NCI-H82 treated with DMSO at 0.1 percent for 48 hours (cell line): ENCODE results near the gene MISP3.

ENCODE experiments used
- DNase-seq: peaks from one replicate; lab custom pipeline; 2025; ENCODE audit not compliant: unreplicated experiment; lab: John Stamatoyannopoulos, UW

Gene MISP3

DNA sequence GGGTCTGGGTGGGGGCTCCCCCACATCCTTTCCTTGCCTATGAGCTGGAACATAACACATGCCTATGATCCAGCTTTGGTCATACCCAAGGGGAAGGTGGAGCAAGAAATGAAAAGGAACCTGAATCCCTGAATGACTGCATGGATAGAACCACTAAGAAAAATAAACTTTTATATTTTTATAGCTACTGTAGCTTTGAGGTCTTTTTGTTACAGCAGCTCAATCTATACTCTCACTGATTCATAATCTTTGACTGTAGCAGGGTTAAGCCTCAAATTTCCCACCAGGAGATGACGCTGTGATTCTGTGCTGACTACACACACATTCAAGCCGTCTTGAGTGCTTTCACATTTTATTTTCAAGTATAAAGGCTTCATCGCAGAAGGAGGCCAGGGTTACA, 19.6 kb upstream of the MISP3 start:
- DNase-seq = no peak

DNA sequence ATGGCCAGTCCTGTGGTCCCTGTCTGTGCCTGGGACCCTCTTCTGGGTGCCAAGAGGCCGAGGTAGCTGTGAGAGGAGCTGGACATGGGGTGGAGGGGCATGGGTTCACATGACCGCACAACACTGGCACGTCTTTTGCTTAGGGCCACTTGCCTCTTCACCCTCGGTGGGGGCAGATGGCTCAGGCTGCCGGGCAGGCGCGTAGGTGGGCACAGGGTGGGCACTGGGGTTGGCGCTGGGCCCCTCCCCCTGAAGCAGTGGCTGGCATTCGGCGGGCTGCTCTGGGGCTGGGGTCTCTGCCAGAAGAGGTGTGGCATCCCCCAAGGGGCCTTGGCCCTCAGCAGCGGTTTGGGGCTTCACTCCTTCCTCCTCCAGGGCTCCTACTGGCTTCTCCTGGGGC, 19.1 kb upstream of the MISP3 start:
- no peak for DNase-seq

DNA sequence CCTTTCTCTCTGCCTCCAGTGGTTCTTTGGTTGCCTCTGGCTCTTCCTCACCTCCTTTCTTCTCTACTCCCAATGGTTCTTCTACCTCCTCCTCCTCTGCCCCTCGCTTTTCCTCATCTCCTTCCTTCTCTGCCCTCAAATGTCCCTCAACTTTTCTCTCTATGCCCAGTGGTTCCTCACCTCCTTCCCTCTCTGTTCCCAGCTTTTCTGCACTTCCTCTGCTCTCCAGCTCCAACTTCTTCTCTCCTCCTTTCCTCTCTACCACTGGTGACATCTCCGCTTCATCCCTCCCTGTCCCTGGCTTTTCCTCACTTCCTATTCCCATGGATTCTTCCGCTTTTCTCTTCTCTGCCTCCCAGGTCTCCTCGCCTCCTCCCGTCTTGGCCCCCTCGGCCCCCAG, 18.5 kb upstream of the MISP3 start:
- DNase-seq = no peak

DNA sequence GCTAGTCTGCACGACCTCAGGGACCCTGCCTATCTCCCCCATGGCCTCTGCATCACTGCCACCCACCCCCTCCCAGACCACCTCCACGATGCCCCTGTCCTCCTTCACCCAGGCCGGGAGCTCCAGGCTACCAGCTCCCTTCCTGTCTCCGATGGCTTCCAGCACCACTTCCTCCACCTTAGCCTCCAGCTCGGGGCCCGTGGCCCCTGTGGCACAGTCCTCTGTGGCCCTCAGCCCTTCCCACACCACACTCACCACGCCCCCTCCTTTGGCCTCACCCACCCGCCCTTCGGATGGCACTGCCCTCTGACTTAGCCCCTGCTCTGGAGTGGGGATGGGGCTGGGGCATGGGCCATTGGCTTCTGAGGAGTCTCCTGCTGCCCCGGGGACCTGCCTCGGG, 17.9 kb upstream of the MISP3 start:
- no peak for DNase-seq

DNA sequence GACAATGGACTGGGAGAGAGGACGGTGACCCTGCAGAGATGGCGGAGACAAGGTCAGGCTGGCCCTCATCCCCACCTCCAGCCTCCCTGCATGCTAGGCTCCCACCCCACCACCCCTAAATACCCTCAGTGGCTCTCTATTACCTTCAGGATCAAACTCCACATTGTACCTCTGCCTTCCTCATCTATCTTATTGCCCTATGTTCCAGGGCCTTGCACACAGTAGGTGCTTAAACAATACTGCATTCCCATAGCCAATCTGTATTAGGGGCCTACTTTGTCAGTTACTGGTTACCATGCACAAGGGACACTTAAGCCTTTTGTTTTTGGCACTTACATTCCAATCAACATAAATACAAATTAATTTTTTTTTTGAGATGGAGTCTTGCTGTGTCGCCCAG, 17.2 kb upstream of the MISP3 start:
- no peak for DNase-seq

DNA sequence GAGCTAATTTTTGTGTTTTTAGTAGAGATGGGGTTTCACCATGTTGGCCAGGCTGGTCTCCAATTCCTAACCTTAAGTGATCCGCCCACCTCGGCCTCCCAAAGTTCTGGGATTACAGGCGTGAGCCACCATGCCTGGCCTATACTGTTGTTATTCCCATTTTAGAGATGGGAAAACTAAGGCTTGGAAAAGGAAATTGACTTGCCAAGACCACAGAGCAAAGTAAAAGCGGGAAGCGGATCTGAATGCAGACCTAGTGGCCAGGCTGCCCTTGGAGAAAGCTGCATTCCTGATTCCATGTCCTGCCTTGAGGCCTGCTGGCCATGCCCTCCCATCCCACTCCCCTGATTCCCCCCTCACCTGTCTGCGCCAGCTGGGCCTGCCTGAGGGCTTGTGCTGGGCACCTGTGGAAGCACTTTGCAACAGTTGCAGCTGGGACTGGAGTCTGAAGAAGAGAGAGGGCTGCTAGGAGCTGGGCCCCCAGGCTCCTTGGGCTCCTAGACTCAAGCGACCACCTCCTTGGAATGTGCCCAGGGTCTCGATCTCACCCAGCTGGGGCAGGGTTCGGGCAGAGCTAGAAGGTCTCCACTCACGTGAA, 16.4 kb upstream of the MISP3 start:
- no peak for DNase-seq

DNA sequence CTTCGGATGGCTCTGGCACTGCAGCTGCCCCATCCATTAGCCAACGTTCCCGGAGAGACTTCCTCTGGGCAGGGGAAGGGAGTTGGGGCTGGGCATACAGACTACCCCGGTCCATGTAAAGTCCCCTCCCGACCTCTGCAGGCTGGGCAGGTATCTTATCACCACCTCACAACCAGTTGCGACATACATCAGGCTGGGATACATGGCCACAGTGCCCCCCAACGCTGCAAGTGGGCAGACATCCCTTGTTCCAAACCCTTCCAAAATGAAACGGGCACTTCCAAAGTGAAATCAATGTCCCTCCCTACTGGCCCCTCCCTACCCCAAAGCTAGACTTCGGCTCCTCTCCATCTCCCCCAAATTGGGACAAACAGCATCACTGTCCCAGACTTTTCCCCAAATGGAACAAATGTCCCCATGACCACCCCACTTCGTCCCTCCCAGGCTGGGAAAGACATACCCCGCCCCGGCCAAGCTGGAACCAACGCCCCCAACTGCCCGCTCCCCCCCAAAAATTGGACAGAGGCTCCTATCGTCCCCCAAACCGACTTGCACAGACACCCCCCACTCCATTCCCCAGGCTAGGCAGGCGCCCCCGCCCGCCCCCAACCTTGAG, 15.7 kb upstream of the MISP3 start:
- no peak for DNase-seq

DNA sequence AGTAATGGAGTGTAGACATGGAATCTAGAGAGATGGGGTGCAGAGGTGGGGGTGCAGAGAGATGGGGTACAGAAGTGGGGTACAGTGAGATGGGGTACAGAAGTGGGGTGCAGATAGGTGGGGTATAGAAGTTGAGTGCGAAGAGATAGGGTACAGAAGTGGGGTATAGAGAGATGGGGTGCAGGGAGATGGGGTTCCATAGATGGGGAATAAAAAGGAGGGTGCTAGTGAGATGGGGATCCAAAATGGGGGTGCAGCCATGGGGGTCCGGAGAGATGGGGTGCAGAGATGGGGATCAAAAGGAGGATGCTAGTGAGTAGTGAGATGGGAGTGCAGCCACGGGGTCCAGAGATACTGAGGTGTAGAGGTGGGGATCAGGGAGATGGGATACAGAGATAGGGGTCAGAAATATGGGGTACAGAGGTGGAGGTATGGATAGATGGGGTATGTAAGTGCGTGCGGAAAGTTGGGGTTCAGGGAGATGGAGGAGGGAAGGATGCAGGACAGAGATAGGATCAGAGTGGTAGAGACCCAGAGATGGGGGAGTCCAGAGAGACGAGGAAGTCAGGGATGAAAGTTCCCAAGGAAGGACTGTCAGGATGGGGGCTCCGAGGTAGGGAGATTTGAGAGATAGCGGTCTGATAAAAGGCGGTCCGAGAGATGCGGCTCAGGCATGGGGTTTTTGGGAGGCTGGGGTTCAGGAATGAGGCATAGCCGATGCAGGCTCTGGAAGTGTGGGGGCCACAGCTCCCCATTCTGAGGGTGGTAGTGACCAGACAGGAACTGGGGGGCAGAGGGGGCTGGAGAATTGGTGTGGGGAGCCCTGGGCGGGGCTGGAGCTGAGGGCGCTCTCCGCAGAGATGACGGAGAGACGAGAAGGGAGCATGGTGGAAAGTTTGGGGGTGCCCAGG, 14.1 kb upstream of the MISP3 start:
- DNase-seq = no peak

DNA sequence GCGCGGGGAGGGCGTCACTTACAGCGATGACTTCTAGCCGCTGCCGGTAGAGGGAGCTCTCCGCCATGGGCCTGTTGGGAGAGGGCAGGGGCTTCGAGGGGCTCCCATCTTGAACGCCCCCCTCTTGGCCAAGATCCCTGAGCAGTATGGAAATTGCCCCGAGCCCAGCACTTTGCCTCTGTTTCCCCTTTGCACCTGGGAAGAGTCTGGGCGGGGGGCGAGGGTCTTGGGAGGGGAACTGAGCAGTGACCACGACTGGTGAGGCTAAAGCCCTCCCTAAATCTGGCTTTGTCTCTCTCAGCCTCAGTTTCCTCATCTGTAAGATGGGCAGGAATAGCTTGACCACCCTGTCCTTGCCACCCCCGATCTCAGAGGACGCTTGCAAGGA, 13.5 kb upstream of the MISP3 start:
- DNase-seq = no peak

DNA sequence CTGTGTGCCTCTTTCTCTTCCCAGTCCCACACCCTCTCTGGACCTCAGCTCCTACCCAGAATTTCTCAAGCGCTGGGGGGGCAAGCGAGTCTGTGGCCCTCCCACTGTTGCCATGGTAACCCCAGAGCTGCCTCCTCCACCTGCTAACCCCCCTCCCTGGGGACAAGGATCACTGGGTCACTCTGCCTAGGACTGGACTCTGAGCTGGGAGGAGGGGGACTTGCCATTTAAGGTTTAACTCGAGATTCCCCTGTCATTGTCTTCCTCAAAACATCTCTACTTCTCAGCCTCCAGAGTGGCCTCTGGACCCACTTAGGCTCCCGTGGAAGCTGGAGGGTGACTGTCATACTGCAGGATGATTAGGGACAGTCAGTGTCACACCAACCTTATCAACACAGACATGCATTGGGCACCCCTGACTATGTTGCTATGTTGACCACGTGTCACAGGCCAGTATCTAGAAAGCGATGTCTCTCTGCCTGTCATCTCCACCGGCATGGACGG, 12.9 kb upstream of the MISP3 start:
- DNase-seq = no peak

DNA sequence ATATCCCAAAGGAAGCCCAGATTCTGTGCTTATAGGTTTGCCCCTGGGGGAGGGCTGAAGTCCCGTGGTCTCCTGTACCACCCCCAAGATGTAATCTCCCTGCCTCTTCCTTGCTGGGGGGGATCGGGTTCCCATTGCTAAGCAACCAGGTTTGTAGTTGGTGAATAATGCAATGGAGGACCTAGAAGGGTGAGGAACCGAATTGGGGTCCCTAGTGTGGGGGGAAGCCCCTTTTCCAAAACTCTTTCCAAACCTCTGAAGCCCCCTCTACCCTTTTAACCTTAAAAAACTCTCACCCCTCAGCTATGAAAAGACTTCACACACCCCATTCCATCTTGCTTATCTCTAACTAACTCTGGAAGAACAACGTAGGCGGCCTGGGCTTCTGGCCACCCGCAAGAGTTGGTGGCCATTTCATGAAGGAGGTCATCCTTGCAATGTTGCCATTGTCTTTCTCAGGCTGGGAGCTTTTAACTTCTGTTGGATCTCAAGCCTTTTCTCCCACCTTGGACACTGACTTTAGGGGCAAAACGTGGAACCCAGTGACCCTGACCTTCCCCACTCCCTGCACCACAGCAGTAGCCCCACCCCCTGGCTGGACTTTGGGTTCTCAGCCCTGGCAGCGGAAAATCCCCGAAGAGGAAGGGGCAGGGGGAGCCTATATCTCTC, 11.4 kb upstream of the MISP3 start:
- DNase-seq = no peak

DNA sequence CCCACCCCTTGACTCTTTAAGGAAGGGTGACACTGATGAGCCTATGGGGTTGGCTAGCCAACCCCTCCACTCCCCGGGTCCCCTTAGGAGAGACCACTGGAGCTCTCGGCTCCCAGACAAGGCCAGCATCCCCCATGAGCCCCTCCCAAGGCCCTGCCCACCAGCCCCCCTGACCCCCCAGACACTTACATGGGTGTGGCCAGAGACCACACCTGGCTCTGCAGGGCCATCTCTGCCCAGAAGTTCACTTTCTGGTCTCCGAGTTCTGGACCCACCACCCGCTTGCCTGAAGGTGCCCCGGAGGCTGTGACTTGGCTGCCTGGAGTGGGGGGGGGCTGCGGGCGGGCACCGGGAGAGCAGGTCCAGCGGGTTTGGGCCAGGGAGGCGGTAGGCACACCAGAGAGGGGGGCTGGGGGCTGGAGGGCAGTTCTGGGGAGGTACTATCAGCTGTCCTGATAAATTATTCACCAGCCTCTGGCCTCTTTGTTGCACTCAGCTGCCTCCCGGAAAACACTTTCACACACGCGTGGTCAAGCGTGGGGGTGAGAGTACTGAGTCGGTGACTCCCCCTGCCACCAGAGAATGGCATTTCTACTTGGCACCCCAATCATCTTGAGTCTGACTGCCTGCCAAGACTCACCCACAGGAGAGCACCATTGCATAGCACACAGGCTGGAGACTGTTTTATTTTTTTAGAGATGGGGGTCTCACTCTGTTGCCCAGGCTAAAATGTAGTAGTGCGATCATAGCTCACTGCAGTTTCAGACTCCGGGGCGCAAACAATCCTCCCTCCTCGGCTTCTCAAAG, 10.6 kb upstream of the MISP3 start, which contains the start of gene PALM3:
Gene PALM3, minus strand, starts transcription at position 326 of the 807 bp plus-strand sequence. Its CDS starts 96 bp downstream, at position 230.
- DNase-seq = no peak

DNA sequence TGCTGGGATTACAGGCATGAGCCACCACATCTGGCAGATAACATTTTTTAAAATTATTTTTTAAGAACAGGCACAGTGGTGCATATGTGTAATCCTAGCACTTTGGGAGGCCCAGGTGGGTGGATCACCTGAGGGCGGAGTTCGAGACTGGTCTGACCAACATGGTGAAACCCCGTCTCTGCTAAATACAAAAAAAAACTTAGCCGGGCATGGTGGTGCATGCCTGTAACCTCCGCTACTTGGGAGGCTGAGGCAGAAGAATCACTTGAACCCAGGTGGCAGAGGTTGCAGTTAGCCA, 10.1 kb upstream of the MISP3 start:
- DNase-seq = no peak

DNA sequence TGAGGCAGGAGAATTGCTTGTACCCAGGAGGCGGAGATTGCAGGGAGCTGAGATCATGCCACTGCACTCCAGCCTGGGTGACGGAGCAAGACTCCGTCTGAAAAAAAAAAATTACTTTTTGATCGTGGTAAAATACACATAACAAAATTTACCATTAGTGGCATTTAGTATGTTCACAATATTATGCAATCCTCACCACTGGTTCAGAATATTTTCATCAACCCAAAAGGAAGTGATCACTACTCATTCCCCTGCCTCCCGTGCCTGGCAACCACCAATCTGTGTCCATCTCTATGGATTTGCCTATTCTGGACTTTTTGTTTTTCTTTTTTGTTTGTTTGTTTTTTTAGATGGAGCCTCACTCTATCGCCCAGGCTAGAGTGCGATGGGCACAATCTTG, 9.5 kb upstream of the MISP3 start:
- no peak for DNase-seq

DNA sequence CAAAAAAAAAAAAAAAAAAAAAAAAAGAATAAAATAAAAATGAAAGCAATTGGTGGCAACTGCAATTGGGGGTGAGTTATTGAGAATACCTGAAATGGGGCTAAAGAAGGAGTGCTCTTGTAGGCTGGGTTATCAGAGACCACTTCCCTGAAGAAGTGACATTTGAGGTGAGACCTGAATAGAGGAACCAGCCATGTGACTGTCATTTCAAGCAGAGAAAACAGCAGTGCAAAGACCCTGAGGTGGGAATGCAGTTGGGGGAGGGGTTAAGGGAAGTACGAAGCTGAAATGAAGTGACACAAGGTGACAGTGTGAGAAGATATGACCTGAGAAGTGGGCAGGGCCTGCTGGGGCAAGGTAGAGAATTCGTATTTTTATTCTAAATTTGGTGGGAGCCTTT, 6.5 kb upstream of the MISP3 start:
- DNase-seq = no peak

DNA sequence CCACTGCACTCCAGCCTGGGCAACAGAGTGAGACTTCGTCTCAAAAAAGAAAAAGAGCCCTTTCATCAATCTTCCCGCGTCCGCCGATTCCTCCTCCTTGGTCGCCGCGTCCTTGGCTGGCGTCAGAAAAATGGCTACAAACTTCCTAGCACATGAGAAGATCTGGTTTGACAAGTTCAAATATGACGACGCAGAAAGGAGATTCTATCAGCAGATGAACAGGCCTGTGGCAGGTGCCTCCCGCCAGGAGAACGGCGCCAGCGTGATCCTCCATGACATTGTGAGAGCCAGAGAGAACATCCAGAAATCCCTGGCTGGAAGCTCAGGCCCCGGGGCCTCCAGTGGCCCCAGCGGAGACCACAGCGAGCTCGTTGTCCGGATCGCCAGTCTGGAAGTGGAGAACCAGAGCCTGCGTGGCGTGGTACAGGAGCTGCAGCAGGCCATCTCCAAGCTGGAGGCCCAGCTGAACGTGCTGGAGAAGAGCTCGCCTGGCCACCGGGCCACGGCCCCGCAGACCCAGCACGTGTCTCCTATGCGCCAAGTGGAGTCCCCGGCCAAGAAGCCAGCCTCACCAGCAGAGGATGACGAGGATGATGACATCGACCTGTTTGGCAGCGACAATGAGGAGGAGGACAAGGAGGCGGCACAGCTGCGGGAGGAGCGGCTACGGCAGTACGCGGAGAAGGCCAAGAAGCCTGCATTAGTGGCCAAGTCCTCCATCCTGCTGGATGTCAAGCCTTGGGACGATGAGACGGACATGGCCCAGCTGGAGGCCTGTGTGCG, 2.1 kb upstream of the MISP3 start:
- DNase-seq = no peak

DNA sequence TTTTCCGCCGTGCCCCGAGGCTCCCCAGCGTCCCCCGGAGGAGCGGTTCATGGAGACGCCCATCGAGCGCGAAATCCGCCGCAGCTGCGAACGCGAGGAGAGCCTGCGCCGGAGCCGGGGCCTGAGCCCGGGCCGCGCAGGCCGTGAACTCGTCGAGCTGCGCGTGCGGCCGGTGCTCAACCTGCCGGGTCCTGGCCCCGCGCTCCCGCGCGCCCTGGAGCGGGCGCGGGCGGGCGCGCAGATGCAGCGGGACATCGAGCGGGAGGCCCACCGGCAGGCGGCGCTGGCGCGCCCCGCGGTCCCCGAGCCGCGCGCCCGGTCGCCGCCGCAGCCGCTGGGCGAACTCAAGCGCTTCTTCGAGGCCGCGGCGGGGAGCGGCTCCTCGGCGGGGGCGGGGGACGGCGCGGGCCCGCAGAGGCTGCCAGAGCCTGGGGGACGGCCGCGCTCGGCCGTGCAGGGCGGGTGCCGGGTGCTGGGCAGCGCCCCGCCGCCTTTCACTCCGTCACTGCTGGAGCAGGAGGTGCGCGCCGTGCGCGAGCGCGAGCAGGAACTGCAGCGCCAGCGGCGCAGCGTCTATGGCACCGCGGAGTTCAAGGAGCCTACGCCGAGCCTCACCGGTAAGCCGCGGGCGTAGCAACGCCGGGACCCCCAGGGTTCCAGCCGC, 807 bp downstream of the MISP3 start:
- DNase-seq = no peak

DNA sequence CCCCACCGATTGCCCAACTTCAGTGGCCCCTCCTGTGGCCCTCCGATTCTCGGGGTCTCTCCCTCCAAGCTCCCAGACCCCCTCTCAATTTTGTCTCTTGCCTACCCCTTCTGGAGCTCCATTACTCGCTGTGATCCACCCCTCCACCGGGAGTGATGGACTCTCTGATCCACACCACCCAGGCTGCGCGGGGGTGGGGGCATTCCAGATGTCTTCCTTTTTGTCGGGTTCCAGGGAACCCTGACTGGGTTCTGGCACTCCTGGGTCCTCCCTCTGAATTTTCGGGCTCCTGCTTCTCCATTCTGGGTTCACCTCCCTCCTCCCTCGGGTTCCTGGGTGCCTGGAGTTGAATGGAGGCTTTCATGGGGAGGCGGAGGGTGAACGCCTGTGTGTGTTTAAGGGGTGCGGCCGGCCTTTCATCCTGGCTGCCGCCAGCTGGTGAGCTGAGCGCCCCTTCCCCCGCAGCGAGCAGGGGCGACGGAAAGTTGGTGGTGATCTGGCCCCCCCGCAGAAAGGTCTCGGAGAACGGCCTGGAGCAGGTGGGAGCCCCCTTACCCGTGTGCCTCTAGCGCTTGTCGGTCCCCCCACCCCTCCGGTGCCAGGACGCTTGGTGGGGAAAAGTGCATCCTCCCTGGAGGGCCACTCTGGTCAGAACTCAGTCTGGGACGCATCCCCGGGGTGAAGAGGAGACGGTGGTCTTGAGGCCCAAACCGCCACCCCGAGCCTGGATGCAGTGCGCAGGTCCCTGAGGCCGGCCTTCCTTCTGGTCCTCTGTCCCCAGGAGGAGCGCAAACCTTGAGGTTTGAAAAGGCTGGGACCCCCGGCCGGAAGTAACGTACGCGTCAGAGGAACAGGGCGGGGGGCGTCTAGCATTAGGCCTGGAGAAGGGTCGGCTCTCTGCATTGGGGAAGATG, 1.6 kb downstream of the MISP3 start:
- DNase-seq = no peak
